ENCODE data around the gene CMTM4. TPM values are rescaled to one million over a fixed set of nuclear protein-coding genes. Genes with fewer than 3 reads are reported as not detected.

Gene CMTM4
- total RNA-seq, 1 experiment from 2014 or later, result 14.6 TPM

DNA sequence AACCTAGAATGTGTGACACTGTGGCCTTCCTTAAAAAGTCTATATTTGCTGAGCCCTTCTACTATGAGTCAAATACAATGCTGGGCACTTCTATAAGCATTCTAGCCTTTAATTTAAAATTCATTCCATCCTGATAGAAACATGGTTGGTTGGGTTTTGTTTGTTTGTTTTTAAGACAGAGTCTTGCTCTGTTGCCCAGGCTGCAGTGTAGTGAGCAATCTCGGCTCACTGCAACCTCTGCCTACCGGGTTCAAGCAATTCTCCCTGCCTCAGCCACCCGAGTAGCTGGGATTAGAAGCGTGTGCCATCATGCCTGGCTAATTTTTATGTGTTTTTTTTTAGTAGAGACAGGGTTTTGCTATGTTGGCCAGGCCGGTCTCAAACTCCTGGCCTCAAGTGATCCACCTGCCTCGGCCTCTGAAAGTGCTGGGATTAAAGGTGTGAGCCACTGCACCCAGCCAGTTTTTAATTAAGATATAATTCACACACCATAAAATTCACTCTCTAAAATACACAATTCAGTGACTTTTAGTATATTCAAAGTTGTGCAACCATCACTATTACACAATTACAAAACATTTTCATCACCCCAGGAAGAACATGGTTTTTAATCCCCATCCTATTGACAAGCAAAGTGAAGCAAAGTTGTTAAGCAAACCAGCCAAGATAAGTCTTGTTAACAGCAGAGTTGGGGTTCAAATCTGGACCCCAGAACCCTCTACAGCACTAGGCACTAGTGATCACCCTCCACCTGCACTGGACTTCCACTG, 42.8 kb downstream of the CMTM4 start:
- Histone ChIP-seq H3K27ac (no peak overlapping the region), H3K4me1 (replicated peaks) (peaks cover 8% of the 10 kb centered on the region), H3K9me3 (replicated peaks) (no peaks in the 10 kb centered on the region), H3K36me3 (no peaks in the 10 kb centered on the region), H3K4me3 (no peak overlapping the region), H3K27me3 (replicated peaks) (no peaks in the 10 kb centered on the region)
- DNase-seq (ENCODE audit: low read depth in 1 of 2, low spot score in 2 of 2), result no peak

DNA sequence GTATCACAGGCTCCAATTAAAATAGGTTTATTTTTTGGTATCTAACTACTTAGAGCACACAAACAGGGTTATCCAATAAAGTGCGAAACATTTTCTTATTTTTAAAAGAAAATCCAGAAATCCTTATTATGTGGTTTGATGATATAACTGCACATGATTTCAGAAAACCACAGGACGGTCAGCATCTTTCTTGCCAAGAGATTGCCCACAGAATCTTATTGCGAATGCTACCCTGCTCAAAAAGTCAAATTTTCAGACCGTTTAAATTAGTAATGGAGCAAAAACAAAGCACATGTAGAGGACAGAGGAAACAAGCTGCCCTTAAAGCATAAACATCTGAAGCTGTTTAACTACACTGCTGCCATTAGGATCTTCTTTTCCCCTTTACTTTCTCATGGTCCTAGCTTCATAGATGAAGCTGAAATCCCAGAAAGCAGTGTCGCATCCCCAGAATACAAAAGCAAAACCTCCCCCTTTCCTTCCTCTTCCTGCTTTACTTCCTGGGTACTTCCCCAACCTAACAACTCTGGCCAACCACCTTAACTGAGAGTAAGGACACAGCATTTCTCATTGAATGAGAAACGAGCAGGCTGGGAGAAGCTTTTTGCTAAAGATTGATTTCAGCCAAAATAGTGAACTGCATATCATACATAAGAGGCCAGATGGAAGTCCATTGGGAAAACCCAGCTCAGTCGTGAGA, 43.7 kb downstream of the CMTM4 start:
- Histone ChIP-seq H3K36me3 (no peaks in the 10 kb centered on the region), H3K9me3 (replicated peaks) (no peaks in the 10 kb centered on the region), H3K4me3 (no peak overlapping the region), H3K27ac (no peak overlapping the region), H3K27me3 (replicated peaks) (no peaks in the 10 kb centered on the region), H3K4me1 (replicated peaks) (peaks cover 8% of the 10 kb centered on the region)
- DNase-seq (ENCODE audit: low read depth in 1 of 2, low spot score in 2 of 2), result no peak

DNA sequence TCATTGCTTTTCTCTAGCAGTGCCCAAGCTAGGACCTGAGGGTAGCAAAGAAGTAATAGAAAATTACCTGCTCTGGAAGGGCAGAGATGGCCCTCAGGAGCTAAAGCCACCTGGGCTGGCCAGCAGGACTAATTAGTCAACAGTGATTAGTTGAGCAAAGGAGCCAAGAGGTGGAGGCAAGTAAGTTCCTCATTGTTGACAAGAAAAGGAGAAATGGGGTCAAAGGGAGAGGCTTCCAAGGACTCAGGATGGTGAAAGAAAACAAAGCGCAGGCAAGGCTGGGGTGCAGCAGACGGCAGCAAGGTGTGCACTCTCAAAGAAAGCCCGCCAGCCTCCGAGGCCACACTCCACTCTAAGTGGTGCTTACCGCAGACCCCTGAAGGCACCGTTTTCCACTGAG, 44.6 kb downstream of the CMTM4 start:
- no peak for DNase-seq (ENCODE audit: low read depth in 1 of 2, low spot score in 2 of 2)
- peaks cover 8% of the 10 kb centered on the region for H3K4me1 ChIP-seq (replicated peaks)
- no peak overlapping the region for H3K27ac ChIP-seq
- H3K9me3 ChIP-seq (replicated peaks), result no peaks in the 10 kb centered on the region
- no peak overlapping the region for H3K4me3 ChIP-seq
- H3K36me3 ChIP-seq, result no peaks in the 10 kb centered on the region
- no peaks in the 10 kb centered on the region for H3K27me3 ChIP-seq (replicated peaks)

DNA sequence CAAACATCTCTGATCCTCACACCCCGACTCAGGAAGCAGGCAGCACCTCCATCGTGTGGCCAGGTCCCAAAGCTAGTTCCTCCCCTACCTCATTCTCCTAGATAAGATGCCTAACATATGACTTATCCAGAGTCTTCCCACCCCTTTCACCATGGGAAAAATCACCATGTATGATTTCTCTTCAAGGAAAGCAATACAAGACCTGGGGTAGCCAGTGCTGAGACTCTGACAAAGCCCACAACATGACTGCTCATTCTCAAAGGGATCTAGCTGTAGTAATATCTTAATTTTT, 45.1 kb downstream of the CMTM4 start:
- DNase-seq (ENCODE audit: low read depth in 1 of 2, low spot score in 2 of 2), result no peak
- no peaks in the 10 kb centered on the region for H3K9me3 ChIP-seq (replicated peaks)
- H3K4me3 ChIP-seq, result no peak overlapping the region
- no peaks in the 10 kb centered on the region for H3K27me3 ChIP-seq (replicated peaks)
- H3K4me1 ChIP-seq (replicated peaks), result peaks cover 8% of the 10 kb centered on the region
- H3K27ac ChIP-seq, result no peak overlapping the region
- H3K36me3 ChIP-seq, result no peaks in the 10 kb centered on the region

DNA sequence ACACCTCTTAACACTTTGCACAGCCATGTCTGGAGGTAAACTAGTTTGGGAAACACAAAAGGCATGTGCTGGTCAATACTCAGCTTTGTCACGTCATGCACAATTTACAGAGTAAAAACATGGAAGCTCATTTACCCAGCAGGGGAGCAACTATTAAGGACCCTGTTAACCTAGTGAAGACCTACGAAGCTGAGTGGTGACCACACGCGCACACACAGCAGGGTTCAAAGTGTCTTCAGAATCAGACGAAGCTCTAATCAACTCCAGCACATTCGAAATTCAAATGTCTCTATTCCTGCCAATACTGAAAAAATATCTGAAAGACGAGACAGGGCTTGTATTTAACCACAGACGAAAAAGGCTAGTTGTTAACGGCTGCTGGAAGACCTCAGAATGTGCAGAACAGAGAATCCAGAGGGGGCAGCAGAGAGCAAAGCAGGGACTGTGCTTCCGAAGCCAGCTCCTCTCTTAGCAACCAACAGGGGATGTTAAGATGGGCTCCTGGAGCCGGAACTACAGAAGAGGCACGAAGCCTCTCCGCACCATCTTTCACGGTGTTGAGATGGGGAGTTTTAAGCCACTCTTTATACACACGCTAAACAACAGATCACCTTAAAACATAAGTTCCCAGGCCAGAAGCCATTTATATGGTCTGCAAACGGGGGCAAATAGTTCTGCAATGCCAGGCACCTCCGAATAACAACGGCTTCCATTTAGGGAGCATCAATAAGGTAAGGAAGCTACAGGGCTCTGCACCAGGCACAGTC, 45.7 kb downstream of the CMTM4 start:
- H3K36me3 ChIP-seq, result no peaks in the 10 kb centered on the region
- H3K4me3 ChIP-seq, result no peak overlapping the region
- H3K4me1 ChIP-seq (replicated peaks), result peaks cover 8% of the 10 kb centered on the region
- H3K9me3 ChIP-seq (replicated peaks), result no peaks in the 10 kb centered on the region
- H3K27me3 ChIP-seq (replicated peaks), result no peaks in the 10 kb centered on the region
- DNase-seq (ENCODE audit: low read depth in 1 of 2, low spot score in 2 of 2), result peak; percentile 60 to 80
- no peak overlapping the region for H3K27ac ChIP-seq

DNA sequence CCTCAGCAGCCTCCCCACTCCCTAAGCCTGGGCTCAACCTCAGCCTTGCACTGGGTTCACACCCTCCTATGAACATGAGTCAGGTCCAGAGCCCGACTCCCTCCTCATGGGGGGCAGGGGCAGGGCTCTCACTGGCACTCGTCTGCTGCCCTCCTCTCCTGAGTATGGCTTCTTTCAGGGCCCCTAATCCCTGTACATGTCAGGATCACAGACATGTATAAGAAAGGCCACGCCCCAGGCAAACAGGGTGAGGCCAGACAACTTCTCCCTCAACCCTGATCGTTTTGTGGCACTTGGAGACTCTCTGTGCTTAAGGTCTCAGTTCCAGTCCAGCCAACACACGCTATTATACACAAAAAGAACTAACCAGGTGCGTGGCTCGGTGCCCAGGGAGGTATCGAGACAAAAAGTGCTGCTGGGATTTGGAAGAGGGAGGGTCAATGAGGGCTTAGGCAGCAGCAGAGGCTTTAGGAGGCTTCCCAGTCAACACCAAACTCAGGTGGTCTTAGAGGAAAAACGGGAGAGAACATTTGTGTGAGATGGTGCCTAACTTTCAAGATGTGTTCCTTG, 46.8 kb downstream of the CMTM4 start:
- Histone ChIP-seq H3K9me3 (replicated peaks) (no peaks in the 10 kb centered on the region), H3K4me3 (no peak overlapping the region), H3K27me3 (replicated peaks) (no peaks in the 10 kb centered on the region), H3K4me1 (replicated peaks) (peaks cover 8% of the 10 kb centered on the region), H3K27ac (no peak overlapping the region), H3K36me3 (no peaks in the 10 kb centered on the region)
- DNase-seq (ENCODE audit: low read depth in 1 of 2, low spot score in 2 of 2), result no peak

DNA sequence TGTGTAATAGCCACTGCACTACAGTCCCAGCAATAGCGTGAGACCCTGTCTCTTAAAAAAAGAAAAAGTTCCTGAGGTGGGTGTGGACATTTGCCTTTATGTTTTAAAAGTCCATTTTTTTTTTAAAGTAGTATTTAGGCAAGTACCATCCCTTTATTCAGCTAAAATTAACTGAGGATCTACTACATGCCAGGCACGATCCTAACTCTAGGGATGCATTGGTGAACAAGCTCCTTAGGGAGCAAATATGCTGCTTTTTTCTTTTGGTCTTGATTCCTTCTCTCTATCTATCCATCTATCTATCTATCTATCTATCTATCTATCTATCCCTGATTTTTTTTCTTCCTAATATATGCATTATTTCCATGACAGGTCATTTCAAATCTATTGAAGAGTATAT, 47.4 kb downstream of the CMTM4 start:
- Histone ChIP-seq H3K27me3 (replicated peaks) (no peaks in the 10 kb centered on the region), H3K36me3 (no peaks in the 10 kb centered on the region), H3K9me3 (replicated peaks) (no peaks in the 10 kb centered on the region), H3K4me1 (replicated peaks) (peaks cover 8% of the 10 kb centered on the region), H3K4me3 (no peak overlapping the region), H3K27ac (no peak overlapping the region)
- no peak for DNase-seq (ENCODE audit: low read depth in 1 of 2, low spot score in 2 of 2)

DNA sequence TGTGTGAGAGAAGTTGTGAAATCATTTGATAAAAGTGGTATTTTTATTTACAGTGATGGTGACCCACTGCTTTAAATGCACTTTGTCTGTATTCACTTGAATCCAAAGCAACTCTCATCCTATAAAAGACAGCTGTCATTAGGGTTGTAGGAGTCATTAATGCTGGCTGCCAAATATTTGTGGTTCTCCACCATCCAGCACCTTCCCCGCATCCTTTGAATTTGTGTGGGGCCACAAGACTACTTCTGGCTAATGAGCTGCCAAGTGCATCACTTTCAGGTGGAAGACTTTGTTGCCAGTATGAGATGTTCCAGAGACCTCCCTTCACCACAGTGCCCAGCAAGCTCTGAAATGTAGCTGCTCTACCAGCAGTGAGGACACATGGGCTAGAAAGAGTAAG, 48.7 kb downstream of the CMTM4 start:
- no peaks in the 10 kb centered on the region for H3K27me3 ChIP-seq (replicated peaks)
- peaks cover 8% of the 10 kb centered on the region for H3K4me1 ChIP-seq (replicated peaks)
- no peak for DNase-seq (ENCODE audit: low read depth in 1 of 2, low spot score in 2 of 2)
- no peaks in the 10 kb centered on the region for H3K9me3 ChIP-seq (replicated peaks)
- no peak overlapping the region for H3K4me3 ChIP-seq
- no peaks in the 10 kb centered on the region for H3K36me3 ChIP-seq
- no peak overlapping the region for H3K27ac ChIP-seq

DNA sequence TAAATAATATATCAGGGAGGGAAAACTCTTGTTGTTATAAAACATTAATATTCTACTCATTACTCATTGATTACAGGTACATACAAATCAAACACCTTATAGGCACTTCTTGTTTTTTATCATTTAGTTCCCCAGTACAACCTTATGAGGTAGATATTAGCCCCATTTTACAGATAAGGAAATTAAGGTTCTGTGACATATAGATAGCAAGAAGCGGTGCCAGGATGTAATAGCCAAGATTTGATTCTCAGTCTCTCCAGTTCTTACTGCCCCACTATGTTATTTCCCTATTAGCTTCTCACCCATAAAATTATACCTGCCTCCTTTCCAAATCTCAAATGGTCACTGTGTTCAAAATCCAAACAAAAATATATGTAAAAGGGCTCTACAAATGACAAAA, 55.2 kb downstream of the CMTM4 start:
- H3K4me1 ChIP-seq (replicated peaks), result no peaks in the 10 kb centered on the region
- H3K36me3 ChIP-seq, result no peaks in the 10 kb centered on the region
- H3K4me3 ChIP-seq, result no peak overlapping the region
- H3K9me3 ChIP-seq (replicated peaks), result no peaks in the 10 kb centered on the region
- no peak for DNase-seq (ENCODE audit: low read depth in 1 of 2, low spot score in 2 of 2)
- no peaks in the 10 kb centered on the region for H3K27me3 ChIP-seq (replicated peaks)
- H3K27ac ChIP-seq, result no peak overlapping the region

DNA sequence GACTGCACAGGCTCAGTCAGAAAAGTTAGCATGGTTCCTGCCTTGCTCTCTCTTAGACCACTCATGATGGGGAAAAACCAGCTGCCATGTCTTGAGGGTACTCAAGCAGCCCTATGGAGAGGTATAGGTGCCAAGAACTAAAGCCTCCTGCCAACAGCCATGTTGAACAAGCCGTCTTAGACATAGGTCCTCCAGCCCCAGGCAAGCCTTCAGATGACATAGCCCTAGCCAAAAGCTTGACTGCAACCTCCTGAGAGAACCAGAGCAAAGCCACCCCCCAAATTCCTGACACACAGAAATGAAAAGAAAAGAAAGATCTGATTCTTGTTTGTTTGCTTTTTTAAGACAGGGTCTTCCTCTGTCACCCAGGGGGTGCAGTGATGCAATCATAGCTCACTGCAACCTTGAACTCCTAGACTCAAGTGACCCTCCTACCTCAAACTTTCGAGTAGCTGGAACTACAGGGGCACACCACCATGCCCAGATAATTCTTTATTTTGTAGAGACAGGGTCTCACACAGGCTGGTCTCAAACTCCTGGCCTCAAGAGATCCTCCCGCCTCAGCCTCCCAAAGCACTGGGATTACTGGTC, 55.7 kb downstream of the CMTM4 start:
- no peak for DNase-seq (ENCODE audit: low read depth in 1 of 2, low spot score in 2 of 2)
- Histone ChIP-seq H3K4me3 (no peak overlapping the region), H3K36me3 (no peaks in the 10 kb centered on the region), H3K9me3 (replicated peaks) (no peaks in the 10 kb centered on the region), H3K27me3 (replicated peaks) (no peaks in the 10 kb centered on the region), H3K27ac (no peak overlapping the region), H3K4me1 (replicated peaks) (no peaks in the 10 kb centered on the region)

DNA sequence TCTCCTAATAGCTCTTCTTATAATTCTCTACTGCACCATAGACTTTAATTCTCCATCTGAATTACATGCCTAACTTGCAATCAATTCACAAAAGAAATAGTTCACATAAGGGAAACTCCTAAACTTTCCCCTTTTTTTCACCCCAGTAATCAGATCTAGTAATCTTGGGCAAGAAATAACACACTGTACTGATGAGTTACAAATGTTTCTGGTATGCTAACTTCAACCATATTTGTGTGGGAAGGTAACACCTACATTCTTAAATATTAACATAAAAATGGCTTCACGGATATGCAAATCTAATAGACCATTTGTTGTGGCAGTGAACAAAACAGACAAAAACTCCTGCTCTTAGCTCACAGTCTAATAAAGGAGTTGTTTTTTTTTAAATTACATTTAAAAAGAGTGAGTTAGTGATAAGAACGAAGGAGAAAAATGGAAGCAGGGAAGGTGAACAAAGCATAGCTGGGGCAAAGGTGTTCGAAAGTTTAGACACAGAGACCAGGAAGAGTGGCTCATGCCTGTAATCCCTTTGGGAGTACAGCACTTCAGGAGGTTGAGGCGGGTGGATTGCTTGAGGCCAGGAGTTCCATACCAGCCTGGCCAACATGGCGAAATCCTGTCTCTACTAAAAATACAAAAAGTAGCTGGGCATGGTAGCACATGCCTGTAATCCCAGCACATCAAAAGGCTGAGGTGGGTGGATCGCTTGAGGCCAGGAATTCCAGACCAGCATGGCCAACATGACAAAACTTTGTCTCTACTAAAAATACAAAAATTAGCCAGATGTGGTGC, 57.3 kb downstream of the CMTM4 start:
- H3K36me3 ChIP-seq, result no peaks in the 10 kb centered on the region; the same call in 1 of the 2 replicates
- no peak overlapping the region for H3K4me3 ChIP-seq
- H3K27me3 ChIP-seq (replicated peaks), result no peaks in the 10 kb centered on the region
- no peak overlapping the region for H3K27ac ChIP-seq
- no peaks in the 10 kb centered on the region for H3K4me1 ChIP-seq (replicated peaks)
- no peak for DNase-seq (ENCODE audit: low read depth in 1 of 2, low spot score in 2 of 2)
- H3K9me3 ChIP-seq (replicated peaks), result no peaks in the 10 kb centered on the region

DNA sequence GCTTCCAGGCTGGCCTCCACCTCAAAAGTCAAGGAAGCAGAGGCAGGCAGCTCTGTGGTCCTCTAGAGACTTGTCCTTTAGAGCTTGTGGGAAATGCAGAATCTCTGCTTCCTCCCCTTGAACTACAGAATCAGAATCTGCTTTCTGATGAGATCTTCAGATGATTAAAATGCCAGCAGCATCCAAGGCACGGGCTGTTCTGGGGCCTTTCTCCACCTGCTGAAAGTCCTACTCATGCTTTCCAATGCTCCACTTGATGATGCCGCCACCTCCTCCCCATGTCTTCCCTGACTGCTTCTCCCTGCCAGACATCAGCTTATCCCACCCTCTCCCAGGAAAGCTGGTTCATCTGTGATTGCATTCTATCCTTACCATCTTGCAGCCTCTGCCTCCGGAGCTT, 58.7 kb downstream of the CMTM4 start:
- H3K27me3 ChIP-seq (replicated peaks), result no peaks in the 10 kb centered on the region
- H3K9me3 ChIP-seq (replicated peaks), result no peaks in the 10 kb centered on the region
- no peak overlapping the region for H3K4me3 ChIP-seq
- H3K36me3 ChIP-seq, result no peaks in the 10 kb centered on the region; the same call in 1 of the 2 replicates
- no peak overlapping the region for H3K27ac ChIP-seq
- H3K4me1 ChIP-seq (replicated peaks), result no peaks in the 10 kb centered on the region
- no peak for DNase-seq (ENCODE audit: low read depth in 1 of 2, low spot score in 2 of 2)

DNA sequence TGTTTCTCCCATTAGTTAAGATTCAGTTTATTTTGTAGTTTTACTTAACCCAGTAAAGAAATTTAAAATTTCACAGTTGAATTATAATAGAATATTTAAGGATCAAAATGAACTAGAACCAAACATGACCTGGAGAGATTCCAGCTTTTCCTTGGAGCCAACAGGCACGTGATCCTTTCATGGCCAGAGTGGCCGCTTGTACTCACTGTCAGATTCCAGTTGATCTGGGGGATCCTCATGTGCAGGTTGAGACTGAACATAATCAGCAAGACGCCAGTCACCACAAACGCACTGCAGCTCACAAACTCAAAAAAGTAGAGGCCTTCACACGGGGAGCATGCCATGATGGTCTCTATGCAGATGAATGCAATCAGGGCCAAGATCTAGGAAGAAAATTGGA, 60.3 kb downstream of the CMTM4 start:
- no peaks in the 10 kb centered on the region for H3K9me3 ChIP-seq (replicated peaks)
- no peaks in the 10 kb centered on the region for H3K4me1 ChIP-seq (replicated peaks)
- no peak overlapping the region for H3K4me3 ChIP-seq
- no peak overlapping the region for H3K27ac ChIP-seq
- DNase-seq (ENCODE audit: low read depth in 1 of 2, low spot score in 2 of 2), result no peak
- H3K36me3 ChIP-seq, result no peaks in the 10 kb centered on the region; the same call in 1 of the 2 replicates
- H3K27me3 ChIP-seq (replicated peaks), result no peaks in the 10 kb centered on the region
